GM12891 (cell line): ENCODE data around the gene NAP1L5.

Experiments
- DNase-seq: peaks from one replicate; pipeline ENCODE4 v3.0.0; 2011; ENCODE audit warnings: low spot score; ENCODE audit not compliant: insufficient read length
- FAIRE-seq: peaks from 2 replicates; lab custom pipeline; 2011; peaks lifted over from hg19 to GRCh38; lab: Jason Lieb, UNC
- PAX5 ChIP-seq: IDR thresholded peaks from 2 replicates; pipeline ENCODE4 v1.6.1; 2011; ENCODE audit warnings: low read length, moderate library complexity, mild to moderate bottlenecking; ENCODE audit not compliant: insufficient read depth, severe bottlenecking
- POLR2A ChIP-seq: IDR thresholded peaks from 2 replicates; pipeline ENCODE4 v1.6.1; 2011; ENCODE audit warnings: low read depth, low read length, control low read depth
- POLR2AphosphoS5 ChIP-seq: IDR thresholded peaks from 2 replicates; pipeline ENCODE4 v1.6.1; 2011; ENCODE audit warnings: low read depth, low read length, control low read depth
- POU2F2 ChIP-seq: IDR thresholded peaks from 2 replicates; pipeline ENCODE4 v1.6.1; 2011; ENCODE audit warnings: low read depth, mild to moderate bottlenecking, control low read depth, low read length, moderate library complexity
- SPI1 ChIP-seq: IDR thresholded peaks from 2 replicates; pipeline ENCODE4 v1.6.1; 2011; ENCODE audit warnings: low read depth, low read length, control low read depth
- TAF1 ChIP-seq: IDR thresholded peaks from 2 replicates; pipeline ENCODE4 v1.6.1; 2011; ENCODE audit warnings: low read depth, low read length, control low read depth

Gene NAP1L5

DNA sequence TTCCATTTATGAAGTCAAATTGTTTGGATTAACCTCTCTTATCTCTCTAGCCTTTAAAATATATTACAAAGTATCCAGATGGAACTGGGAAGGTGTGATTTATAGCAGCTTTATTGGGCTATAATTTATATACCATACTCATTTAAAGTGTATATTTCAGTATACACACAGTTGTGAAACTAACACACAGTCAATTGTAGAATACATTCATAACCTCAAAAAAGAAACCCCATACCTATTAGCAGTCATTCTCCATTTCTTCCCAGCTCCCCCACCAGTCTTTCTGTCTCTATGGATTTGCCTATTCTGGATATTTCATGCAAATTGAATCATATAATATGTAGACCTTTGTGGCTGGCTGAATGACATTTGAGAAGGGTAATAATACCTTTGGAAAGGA is 7.6 kb upstream of the NAP1L5 start:
- FAIRE-seq: no peak
- no peak for DNase-seq
- TF ChIP-seq PAX5: no peak
- no peak for TF ChIP-seq TAF1
- no peak for TF ChIP-seq POU2F2
- TF ChIP-seq POLR2A: no peak

DNA sequence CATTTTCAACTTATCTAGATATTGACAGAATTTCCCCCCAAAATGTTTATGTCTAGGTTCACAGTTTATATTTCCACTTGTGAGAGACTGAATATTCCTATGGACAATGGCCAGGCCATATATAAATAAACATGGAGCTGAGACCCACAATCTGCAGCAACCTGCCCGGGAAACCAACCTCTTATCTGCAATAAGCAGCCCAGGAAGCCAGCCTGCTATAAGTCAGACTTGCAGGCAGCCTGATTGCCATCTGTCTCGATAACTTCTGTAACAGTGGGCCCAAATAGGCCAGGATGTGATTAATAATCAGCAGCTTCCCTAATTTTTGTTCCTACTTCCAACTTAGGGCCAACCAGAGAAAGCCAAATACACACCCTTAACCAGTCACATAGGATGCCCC is 5.2 kb upstream of the NAP1L5 start:
- no peak for DNase-seq
- no peak for FAIRE-seq
- TF ChIP-seq PAX5 (no peak), POU2F2 (no peak), POLR2AphosphoS5 (no peak), SPI1 (no peak), TAF1 (no peak), POLR2A (no peak)

DNA sequence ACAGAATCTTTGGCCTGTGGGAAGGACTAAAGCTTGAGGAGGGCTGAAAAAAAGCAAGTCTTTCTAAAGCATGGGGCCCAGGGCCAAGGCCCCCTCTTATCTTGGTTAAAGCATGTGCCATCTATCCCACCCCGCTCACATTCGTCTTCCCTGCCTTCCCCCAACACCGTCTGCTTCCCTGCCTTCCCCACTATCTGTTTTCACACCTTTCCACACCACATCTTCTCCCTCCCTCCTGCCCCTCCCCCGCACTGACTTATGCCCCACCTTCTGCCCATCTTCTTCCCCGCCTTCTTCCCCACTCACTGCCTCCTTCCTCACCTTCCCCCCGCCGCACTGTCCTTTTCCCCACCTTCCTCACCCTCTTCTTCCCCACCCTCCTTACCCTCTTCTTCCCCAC is 890 bp upstream of the NAP1L5 start:
- FAIRE-seq: no peak
- no peak for DNase-seq
- no peak for TF ChIP-seq PAX5
- no peak for TF ChIP-seq TAF1
- no peak for TF ChIP-seq POLR2A
- no peak for TF ChIP-seq SPI1
- no peak for TF ChIP-seq POU2F2
- TF ChIP-seq POLR2AphosphoS5: no peak

DNA sequence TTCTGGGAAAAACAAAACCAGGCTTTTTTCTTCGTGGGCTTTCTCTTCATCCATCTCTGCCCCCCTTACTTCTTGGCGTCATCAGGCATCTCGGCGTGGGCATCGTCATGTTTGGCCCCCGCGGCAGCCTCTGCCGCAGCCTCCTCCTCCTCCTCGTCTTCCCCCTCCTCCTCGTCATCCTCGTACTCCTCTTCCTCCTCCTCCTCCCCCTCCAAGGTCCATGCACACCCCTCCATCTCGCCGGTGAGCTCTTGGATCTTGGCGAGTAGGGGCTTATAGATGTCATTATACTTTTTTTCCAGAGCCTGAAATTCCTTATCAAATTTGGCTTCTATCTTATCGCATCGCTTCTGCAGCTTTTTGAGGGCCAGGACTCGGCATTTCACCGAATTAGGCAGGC is 488 bp downstream of the NAP1L5 start:
- DNase-seq (no peak), FAIRE-seq (no peak)
- TF ChIP-seq TAF1 (no peak), POU2F2 (no peak), POLR2AphosphoS5 (no peak), PAX5 (no peak), POLR2A (no peak), SPI1 (no peak)

DNA sequence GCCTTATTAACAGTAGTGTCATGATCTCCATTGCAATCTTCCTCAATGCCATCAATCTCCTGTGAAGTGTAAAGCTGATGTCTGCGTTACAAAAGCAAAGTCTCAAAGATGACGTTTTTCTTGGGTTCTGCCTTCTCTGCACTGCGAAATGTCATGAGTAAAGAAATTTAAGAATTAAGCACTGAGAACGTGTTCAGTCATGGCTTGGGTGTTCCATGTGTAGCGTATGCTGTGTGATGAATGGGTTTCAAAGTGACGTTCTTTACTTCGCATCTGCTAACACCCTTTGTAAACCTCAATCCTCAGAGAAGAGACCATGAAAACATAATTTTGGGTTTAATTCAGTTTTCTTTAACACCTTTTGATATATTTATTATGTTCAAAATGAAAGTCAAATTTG is 999 bp downstream of the NAP1L5 start:
- TF ChIP-seq TAF1 (no peak), POLR2AphosphoS5 (no peak), SPI1 (no peak), POU2F2 (no peak), POLR2A (no peak), PAX5 (no peak)
- DNase-seq (no peak), FAIRE-seq (no peak)

DNA sequence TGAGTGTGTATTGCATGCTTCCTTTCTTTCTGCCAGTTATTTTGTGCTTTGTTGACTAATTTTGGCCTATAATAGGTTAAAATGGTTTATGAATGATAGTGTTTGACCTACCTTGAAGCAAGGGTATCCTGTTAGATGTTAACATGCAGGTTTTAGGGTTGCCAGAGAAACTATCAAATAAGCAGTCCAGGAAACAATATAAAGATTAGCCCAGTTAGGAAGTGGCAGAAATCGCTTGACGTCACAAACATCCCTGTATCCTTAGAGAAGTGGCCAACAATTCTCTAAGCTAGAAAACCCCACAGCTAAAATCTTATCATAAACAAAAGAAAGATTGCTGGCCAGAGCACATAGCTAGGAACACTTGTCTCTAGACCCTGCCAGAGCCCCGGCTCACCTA is 3.8 kb downstream of the NAP1L5 start:
- DNase-seq: no peak
- no peak for TF ChIP-seq POLR2AphosphoS5
- no peak for TF ChIP-seq POLR2A
- TF ChIP-seq PAX5: no peak
- TF ChIP-seq SPI1: no peak
- no peak for TF ChIP-seq POU2F2
- no peak for TF ChIP-seq TAF1
- no peak for FAIRE-seq

DNA sequence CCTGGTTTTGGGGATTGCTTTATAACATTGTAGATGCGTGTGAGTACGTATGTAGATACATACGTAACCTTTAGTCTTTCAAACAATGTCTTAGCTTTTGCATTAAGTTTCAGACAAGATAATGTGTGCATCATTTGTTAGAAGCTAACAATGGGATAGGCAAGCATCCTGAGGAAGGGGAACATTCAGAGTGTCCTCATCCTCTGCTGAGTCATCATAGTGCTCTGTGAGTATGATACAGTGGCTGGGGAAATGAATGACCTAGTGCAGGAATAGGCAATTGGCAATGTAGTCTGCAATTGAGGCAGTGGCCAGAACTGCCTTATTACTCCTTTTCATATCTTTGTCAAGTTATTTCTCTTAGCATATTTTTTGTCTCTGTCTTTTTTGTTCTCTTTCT is 7.3 kb downstream of the NAP1L5 start:
- FAIRE-seq (no peak), DNase-seq (no peak)
- no peak for TF ChIP-seq POLR2A
- no peak for TF ChIP-seq POLR2AphosphoS5
- no peak for TF ChIP-seq PAX5
- no peak for TF ChIP-seq SPI1
- TF ChIP-seq TAF1: no peak
- TF ChIP-seq POU2F2: no peak

DNA sequence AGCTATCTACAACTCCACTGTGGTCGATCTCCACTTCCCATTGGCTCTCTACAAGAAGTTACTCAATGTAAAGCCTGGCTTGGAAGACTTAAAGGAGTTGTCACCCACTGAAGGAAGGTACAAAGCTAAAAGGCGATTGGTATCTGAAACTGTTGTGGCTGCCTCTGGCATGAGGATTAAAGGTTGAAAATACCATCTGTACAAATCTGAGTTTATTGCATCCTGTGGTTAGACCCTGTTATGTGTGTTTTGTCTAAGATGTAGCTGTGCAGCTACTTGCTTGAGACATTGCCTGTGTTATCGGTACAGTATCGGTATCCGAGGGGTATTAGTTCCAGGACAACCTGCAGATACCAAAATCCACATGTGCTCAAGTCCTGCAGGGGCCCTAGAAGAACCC is 16.4 kb downstream of the NAP1L5 start:
- DNase-seq (no peak), FAIRE-seq (no peak)
- TF ChIP-seq POLR2AphosphoS5: no peak

DNA sequence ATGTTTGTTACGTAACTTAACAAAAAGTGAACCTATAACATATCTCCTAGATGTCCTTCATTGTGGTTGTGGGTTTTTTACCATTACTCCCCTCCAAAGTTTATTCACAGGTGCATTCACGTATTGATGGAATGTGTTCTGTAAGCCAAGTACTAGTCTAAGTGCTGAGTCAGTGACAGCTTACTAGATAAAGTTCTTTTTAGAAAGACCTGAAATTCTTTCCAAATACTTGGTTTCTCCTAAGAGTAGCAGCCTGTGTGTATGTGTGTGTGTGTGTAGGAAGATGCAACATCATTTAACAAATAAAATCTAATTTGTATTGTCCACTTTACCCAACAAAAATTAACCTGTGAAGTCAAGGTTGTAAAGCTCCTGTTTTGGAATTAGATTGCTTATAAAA is 22.1 kb downstream of the NAP1L5 start:
- DNase-seq (no peak), FAIRE-seq (no peak)
- TF ChIP-seq POLR2AphosphoS5 (no peak), SPI1 (no peak), POLR2A (no peak), POU2F2 (no peak)

DNA sequence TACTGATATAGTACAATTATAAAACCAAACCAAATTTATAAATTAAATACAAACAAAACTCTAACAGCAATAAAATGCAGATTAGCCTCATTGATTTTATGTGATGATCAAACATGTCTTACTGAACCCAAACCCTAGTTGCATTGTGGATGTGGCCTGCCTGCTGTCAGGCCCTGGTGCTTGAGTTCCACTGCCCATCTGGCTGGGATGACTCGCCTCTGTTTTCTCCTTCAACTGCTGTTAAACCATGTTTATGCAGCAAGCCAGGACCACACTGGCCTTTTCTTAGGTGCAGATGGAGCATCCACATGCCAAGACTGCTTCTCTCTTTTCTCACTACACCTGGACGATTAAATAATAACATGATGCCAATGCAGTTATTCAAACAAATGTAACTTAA is 22.6 kb downstream of the NAP1L5 start:
- DNase-seq: no peak
- TF ChIP-seq POLR2A: no peak
- TF ChIP-seq TAF1: no peak
- TF ChIP-seq POLR2AphosphoS5: no peak
- TF ChIP-seq PAX5: no peak
- no peak for TF ChIP-seq POU2F2
- TF ChIP-seq SPI1: no peak
- FAIRE-seq: no peak
